HG03439 (cell line): ENCODE results near the gene AFAP1L2.

Experiments used
- ATAC-seq: cut with Tn5 transposase; IDR thresholded peaks from one replicate; pipeline ENCODE4 v1.9.1; 2021; ENCODE audit warnings: mild to moderate bottlenecking, moderate library complexity; ENCODE audit not compliant: unreplicated experiment

Gene AFAP1L2

DNA sequence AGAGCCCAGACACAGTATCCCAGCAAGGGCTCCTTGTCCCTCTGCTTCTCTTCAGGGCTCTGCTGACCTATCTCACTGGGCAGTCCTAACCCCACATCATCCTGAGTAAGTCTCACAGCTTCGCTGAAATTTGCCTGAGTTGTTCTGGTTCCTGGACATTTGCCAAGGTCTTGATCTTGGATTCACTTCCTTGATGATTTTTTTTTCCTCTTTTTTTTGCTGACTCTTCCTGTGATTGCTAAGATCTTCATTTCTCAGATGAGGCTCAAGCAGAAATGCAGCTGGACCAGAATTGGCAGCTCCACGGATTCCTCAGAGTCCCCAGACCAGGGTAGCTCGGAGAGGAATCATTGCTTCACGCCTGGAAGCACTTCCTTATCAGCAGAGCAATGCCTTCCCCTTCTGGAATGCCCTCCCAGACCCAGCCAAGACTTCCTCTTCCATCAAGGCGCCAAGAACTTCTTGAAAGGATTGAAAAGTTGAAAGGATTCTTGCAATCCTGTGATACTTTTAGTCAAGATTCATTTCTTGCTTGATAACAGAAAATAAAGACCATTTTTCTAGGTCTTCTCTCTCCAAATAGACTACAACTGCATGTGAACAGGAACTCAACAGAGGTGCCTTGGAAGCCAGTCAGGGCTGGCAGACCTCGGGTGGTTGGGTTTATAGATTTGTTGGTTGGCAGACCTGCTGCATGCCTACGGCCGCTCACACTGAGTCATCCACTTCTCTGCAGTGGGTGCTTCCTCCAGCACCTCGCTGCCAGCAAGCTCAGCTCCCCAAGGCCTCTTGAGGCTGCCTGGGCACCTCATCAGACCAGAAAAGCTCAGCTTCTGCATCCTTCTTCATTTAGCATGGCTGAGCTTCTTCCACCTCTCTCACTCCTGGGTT is 8.8 kb upstream of the AFAP1L2 start:
- no peak for ATAC-seq

DNA sequence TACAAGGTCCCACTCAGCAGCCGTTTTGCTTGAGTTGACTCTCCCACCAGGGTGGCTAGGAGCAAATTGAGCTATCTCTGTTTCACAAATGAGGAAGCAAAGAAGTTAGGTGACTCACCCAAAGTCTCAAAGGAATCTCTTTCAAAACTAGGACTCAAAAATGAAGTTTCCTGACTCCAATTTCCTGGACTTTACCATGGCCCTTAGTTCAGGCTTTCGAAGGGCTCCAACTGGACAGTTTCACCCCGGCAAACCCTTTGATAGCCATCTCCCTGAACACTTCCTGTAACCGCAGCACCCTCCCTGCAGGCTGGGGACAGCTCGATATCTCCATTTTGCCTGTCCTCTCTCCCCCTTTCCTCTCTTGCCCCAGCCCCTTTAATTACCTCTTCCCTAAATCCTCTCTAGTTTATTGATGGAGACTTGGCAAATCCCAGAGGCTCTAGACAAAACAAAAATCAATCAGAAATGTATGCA is 4.7 kb upstream of the AFAP1L2 start:
- no peak for ATAC-seq

- no peak for ATAC-seq
Observed at GRCh38 chr10:114408112-114408967, 4.0 kb upstream of the AFAP1L2 start.

DNA sequence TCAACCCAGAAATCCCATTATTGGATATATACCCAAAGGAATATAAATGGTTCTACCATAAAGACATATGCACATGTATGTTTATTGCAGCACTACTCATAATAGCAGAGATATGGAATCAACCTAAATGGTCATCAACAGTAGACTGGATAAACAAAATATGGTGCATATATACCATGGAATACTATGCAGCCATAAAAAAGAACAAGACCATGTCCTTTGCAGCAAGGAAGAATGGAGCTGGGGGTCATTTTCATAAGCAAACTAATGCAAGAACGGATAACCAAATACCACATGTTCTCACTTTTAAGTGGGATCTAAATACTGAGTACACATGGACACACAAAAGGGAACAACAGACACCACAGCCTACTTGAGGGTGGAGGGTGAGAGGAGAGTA is 2.2 kb upstream of the AFAP1L2 start:
- no peak for ATAC-seq

- ATAC-seq = no peak
Observed at GRCh38 chr10:114405011-114405350, 679 bp upstream of the AFAP1L2 start.

DNA sequence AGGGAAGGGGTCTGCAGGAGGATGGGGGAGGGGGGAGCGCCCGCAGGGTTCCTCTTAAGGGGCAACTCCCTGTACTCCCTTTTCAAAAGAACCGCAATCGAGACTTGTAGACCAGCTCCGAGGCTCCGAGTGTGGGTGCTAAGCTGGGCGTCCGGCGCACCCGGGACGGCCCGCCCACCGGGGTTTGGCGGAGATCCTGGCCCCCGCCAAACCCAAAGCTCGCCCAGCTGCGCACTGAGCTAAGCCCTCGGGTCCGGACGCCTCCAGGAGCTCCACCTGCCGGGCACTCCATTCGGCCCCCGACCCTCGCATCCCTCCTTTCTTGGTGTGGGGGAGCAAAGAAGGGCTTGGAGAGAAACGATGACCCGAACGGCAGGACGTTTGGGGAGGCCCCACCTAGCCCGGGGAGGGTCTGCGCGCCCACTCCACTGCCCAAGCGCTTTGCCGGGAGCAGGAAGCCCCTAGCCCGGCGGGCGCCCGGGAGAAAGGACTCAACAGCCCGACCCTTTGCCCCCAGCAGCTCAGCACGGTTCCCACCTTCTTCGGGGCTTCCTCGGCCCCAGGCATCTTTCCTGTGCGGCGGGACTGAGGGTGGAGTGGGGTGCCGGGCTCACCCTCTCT is 651 bp downstream of the AFAP1L2 start:
- ATAC-seq = no peak

DNA sequence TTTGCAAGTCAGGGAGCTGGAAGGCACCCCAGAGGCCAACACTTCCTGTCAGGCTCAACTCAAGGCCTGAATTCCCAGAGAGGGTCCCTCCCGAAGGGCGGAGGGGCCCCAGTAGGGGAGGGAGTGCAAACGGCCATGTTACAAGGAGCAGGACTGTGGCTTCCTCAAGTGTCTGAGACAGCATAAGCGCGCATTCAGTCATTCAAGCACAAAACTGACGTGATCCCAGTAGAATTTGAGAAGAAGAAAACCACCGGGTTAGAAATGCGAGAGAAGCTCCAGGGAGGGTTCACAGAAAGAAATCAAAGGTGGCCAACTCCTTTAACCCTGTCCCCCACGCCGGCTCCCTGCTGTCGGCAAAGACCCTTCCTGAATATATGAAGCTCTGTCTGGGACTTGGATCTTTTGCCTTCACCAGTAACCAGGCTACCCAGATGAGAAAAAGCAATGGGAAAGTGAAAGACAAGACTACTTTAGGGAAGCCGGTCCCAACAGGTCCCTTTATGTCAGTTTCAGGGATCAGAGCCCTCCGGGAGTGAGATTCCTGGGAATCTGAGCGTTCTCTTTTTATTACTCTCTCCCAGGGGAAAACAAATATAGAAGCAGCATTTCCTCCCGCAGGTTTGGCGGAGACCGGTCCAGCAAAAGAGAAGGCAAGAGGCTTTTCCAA is 1.3 kb downstream of the AFAP1L2 start:
- no peak for ATAC-seq

GRCh38 chr10:114402233-114402632 is 2.1 kb downstream of the AFAP1L2 start:
- ATAC-seq = no peak

- no peak for ATAC-seq
Observed at GRCh38 chr10:114401195-114401791, 3.0 kb downstream of the AFAP1L2 start.

DNA sequence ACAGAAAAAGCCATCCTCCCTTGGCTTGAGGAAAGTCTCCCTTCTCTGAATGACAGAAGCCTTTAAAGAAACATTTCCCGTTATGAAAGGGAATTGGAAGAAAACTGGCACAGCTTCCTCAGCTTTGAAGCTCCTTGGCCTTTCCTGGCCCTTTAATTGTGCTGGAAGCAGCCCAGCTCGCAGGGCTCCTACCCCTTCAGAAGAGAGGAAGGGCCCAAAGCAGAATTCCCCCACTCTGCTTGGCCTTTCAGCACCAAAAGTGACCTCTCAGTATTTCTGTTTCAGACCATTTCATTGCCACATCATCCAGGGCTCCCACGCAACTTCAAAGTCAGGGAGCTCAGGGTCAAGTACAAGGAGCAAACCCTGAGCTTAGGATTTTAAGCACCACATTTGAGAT is 4.2 kb downstream of the AFAP1L2 start:
- ATAC-seq = no peak

GRCh38 chr10:114399576-114399975 is 4.7 kb downstream of the AFAP1L2 start:
- no peak for ATAC-seq

GRCh38 chr10:114398587-114399331 is 5.5 kb downstream of the AFAP1L2 start:
- no peak for ATAC-seq

DNA sequence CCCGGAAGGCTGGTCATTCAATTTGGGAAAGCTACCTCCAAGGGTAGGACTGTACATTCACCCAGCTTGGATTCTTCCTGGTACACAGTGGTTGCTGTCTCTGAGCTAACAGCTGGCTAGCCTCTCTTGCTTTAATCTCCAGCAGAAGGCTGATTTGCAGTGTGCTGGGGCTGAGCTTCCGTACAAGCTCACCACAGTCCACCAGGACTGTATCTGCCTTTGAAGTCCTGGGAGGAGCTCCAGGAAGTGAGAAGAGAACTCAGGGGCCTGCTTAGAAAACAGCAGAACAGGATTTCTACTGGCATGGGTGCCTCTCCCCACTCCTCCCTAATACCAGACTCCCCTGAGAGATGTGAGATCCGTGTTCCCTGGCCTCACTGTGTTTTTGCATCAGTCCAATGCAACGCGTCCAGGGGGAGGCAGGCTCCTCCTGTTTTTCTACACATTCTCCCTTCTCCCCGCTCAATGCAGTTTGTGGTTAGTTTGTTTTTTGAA is 6.6 kb downstream of the AFAP1L2 start:
- no peak for ATAC-seq

DNA sequence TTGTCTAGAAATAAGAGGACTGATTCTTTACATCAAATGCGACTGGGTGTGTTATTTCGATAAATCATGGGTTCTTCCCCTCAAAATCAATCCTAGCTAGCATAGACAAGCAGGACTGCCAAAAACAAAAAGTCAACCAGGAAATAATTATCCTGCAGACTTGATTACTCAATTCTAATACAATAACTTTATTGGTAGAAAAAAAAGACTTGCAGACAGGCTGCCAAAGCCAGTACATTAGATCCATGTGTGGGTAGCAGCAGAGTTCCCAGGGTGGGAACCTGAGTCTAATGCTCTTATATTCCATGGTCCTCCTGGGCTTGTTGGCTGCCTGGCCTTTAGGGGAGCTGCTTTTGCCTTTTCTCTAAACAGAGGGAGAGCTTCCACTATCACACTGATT is 7.8 kb downstream of the AFAP1L2 start:
- ATAC-seq = no peak

DNA sequence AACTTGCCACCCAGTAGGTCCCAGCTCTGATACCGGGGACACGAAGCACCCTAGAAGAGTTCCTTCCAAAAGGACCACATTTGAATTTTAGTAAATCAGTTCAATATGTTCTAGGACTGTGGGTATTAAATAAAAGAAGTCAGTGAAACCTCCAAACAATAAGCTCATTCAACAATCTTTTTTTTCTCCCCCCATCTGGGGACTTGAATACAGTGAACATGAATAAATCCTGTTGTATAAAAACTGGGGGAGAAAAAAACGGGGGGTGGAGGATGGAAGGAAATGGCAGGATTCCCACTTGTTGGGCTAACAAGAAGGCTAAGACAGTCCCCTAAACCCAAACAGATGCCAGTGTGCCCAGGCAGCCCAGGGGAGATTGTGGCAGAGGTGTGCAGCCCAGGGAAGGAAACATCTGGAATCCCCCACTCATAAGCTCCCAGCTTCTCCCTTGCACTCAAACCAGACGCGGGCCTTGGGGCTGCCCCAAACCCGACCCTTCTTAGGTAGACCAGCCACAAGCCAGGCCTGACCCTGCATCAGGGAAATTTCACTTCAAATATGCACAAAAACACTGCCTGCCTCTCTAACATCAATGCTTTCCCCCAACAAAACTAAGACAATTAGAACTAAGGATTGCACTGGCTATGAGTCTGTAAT is 8.8 kb downstream of the AFAP1L2 start:
- ATAC-seq = no peak

- ATAC-seq = no peak
Observed at GRCh38 chr10:114394531-114394930, 9.8 kb downstream of the AFAP1L2 start.

DNA sequence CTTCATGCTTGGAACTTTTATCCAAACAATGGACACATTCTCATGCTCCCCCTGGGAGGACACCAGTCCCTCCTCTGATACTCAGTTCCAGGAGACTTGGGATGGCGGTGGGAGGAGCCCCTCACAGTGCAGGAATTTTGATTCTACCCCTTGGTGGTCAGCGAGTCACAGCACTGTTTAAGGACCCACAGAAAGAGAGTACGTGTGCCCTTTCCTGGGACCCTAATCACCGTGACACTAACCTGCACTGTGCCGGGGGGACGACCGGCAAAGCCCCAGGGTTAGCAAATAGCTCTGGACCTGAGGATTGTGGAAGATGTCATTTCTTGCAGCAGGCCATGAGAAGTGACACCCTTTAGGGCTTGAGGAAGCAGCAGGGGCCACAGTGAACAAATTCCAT is 10.4 kb downstream of the AFAP1L2 start:
- ATAC-seq = no peak

DNA sequence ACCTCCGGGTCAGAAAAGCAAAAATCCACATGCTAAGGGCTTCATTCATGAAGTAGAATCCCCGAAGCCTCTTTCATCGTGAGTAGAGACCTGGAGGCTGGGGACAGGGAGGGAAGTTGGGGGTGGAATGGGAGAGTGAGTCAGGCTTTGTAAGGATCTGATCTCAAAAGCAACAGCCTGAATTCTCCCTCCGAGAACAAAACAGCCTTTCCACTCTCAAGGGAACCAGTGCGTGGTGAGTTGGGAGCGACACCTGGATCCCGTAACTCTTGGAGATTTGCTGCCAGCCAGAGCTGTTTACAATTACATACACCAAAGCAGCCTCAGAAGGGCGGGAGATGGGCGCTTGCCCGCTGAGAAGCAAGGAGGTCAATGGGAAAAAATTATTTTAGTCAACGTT is 10.8 kb downstream of the AFAP1L2 start:
- ATAC-seq = no peak
